Ovary (tissue), 9 donors: ENCODE measurements around the gene SLC6A6. TPM values are rescaled to one million over a fixed set of nuclear protein-coding genes. Genes with fewer than 3 reads are reported as not detected.
A peak's percentile ranks its signal among the peaks of the same experiment; 100 is the strongest.

Source experiments
- DNase-seq, 5 donors: peaks; one replicate each; pipeline ENCODE4 v3.0.0-alpha.2; 2019 to 2020
- H3K27ac ChIP-seq, 2 donors: fragments of 200-600 bp; one replicate each; pipeline versions ENCODE4 v1.5.1 to v1.8.0; 2019 to 2022
- H3K27me3 ChIP-seq: fragments of 200-600 bp; one replicate; pipeline ENCODE4 v1.8.0; 2022
- H3K36me3 ChIP-seq: fragments of 200-600 bp; sonication (generic); one replicate; pipeline ENCODE4 v1.5.1; 2019
- H3K4me1 ChIP-seq: one replicate; pipeline ENCODE4 v1.8.1; 2013; ENCODE audit warnings: mild to moderate bottlenecking, moderate library complexity; ENCODE audit not compliant: insufficient read depth
- H3K4me3 ChIP-seq: fragments of 200-600 bp; sonication (generic); one replicate; pipeline ENCODE4 v1.5.1; 2017
- H3K9me3 ChIP-seq, 2 donors: fragments of 200-600 bp in 1 of 2; sonication (generic) in 1 of 2; one replicate each; pipeline versions ENCODE4 v1.5.1 to v1.8.1; 2013 to 2019; ENCODE audit warnings: mild to moderate bottlenecking in 1 of 2, moderate library complexity in 1 of 2
- EP300 ChIP-seq: sonication (generic); formaldehyde crosslinking; IDR thresholded peaks from one replicate; pipeline ENCODE4 v1.6.1; 2017; ENCODE audit warnings: antibody characterized with exemption
- POLR2A ChIP-seq: fragments of 450-650 bp; IDR thresholded peaks from one replicate; pipeline ENCODE4 v1.6.1; 2017; ENCODE audit warnings: antibody characterized with exemption, mild to moderate bottlenecking, moderate library complexity
- WGBS, 3 donors: extraction: QIAGEN DNeasy Blood & Tissue Kit in 1 of 3; methylation state at CpG; one replicate each; pipeline versions ENCODE4 v1.1.5 to v1.1.7; 2013 to 2017; 5-methylcytosine and 5-hydroxymethylcytosine counted together
- intact Hi-C, 4 donors: fragments of 100-400 bp; cut with DNase I; formaldehyde crosslinking; loops; one replicate each; pipeline versions ENCODE4 v1.11.0 to v1.15.1; 2022 to 2023
- polyA plus RNA-seq, 2 donors: library from polyadenylated mRNA; stranded (reverse); fragments of 200-250 nt in 1 of 2; fragments of 350-450 nt in 1 of 2; fragmentation: Illumina TruSeq in 1 of 2; extraction: RNeasy Lipid Tissue Mini Kit (QIAGEN cat#74804) in 1 of 2; gene quantifications; one replicate each; pipeline ENCODE4 v1.2.3, GENCODE V29; 2013 to 2014
- total RNA-seq, 7 donors: library from RNA; depleted of rRNA in 2 of 7; stranded (reverse); fragments of >200 nt in 2 of 7; fragmentation: NEBNext Ultra II Directional in 3 of 7; extraction: Animal tissue kit (Norgen Biotek cat#: 25700) in 3 of 7; gene quantifications; one replicate each; pipeline versions ENCODE4 v1.1.0 to v1.2.4, GENCODE V29; 2016 to 2023
- TF ChIP-seq, protein P1 (sequence below), 3 donors: fragments of 450-650 bp in 2 of 3; fragments of 200-600 bp in 1 of 3; IDR thresholded peaks; one replicate each; pipeline versions ENCODE4 v1.5.1 to v1.8.0; 2016 to 2022; ENCODE audit warnings: antibody characterized with exemption in 3 of 3, mild to moderate bottlenecking in 1 of 3
- donor health status: DM: no; HTN: no; CAD: no; lungs with moderate emphysema.
- donor health status: DM: no; HTN: no; CAD: no.
- donor health status: Bipolar disorder and iron deficiency.
- donor health status: DM: yes; HTN: yes; CAD: no.
- donor health status: DM: no; HTN: no; CAD: no.
- donor health status: DM: yes; HTN: yes; CAD: no.

The SLC6A6 gene
- total and polyA plus RNA-seq, 9 donors: 32.5 to 141 (median 80.5) TPM

DNA sequence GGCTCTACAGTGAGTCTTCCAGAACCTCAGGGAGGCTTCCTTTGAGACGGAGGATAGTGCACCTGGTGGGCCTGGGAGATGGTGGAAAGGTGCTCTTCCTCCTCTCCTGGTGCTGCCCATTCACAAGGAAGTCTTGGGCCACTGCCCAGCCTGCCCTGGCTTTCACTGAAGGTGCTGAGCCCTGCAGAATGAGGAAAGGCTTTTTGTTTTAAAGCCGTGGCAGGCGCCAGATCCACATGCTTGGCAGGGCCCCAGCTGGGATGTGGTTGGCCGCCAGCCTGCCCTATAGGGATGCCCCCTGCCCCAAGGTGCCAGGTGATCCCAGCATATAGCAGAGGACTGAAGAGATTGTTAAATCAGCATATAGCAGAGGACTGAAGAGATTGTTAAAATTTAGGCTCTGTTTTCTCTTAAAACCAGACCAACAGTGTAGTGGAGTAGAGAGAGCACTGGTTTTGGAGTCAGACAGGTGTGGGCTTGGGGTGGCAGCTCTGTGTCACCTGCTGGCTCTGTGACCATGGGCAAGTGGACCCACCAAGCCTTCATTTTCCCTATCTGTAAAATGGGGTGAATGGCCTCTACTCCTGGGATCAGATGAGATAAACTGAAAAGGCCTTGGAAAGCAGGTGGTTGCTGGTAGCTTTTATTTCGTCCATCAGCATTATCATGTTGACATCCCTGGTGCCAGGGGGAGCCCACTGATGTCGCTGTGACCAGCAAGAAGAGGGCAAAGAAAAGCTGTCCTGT, 53.3 kb downstream of the SLC6A6 start:
- WGBS, 3 donors: 63 to 82% (median 70%) methylated on average over 6 of the region's 6 CpGs
- H3K27me3 ChIP-seq: no peaks in the 10 kb centered on the region
- H3K4me3 ChIP-seq: no peak overlapping the region
- H3K4me1 ChIP-seq: peaks cover 35% of the 10 kb centered on the region
- no peaks in the 10 kb centered on the region for H3K36me3 ChIP-seq
- intact Hi-C loops: loop anchor here in 3 of 4 donors (5.0 to 10.0 kb wide), 3 partner anchors 51 to 161 kb away; partner anchors contain the start of gene SLC6A6 (in 2 of the 3)
- peak in 3 of 5 donors; percentile 54 to 74 (median 71) for DNase-seq
- no peaks in the 10 kb centered on the region for H3K9me3 ChIP-seq
- H3K27ac ChIP-seq: peak overlapping the region in 1 of 2 donors; percentile 92
- no peak for TF ChIP-seq EP300
- TF ChIP-seq, protein P1, sequence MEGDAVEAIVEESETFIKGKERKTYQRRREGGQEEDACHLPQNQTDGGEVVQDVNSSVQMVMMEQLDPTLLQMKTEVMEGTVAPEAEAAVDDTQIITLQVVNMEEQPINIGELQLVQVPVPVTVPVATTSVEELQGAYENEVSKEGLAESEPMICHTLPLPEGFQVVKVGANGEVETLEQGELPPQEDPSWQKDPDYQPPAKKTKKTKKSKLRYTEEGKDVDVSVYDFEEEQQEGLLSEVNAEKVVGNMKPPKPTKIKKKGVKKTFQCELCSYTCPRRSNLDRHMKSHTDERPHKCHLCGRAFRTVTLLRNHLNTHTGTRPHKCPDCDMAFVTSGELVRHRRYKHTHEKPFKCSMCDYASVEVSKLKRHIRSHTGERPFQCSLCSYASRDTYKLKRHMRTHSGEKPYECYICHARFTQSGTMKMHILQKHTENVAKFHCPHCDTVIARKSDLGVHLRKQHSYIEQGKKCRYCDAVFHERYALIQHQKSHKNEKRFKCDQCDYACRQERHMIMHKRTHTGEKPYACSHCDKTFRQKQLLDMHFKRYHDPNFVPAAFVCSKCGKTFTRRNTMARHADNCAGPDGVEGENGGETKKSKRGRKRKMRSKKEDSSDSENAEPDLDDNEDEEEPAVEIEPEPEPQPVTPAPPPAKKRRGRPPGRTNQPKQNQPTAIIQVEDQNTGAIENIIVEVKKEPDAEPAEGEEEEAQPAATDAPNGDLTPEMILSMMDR (IDR thresholded peaks at IDR 0.05): no peak
- no peak for TF ChIP-seq POLR2A

DNA sequence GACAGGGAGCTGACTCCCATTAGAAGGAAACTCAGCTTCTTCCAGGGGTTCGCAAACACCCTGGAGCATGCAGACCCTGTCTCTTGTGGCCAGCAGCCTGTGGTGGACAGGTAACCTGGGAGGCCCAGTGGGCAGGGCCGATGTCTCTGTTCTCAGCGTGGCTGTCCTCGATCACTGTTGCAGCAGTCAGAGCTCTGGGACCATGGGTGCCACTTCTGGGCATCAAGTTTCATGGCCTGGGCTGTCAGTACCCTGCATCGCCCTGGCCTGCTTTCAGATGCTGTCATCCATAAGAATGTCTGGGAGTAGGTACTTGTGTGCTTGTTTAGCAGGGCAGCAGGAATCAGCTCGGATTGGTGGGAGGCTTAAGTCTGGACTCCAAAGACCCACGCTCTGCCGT, 54.4 kb downstream of the SLC6A6 start:
- intact Hi-C loops: loop anchor here in 3 of 4 donors (5.0 to 10.0 kb wide), 3 partner anchors 52 to 162 kb away; partner anchors contain the start of gene SLC6A6 (in 2 of the 3)
- TF ChIP-seq POLR2A: no peak
- TF ChIP-seq, protein P1 (IDR thresholded peaks at IDR 0.05): no peak
- TF ChIP-seq EP300: no peak
- Histone ChIP-seq H3K27me3 (no peaks in the 10 kb centered on the region), H3K4me3 (no peak overlapping the region), H3K4me1 (peaks cover 34% of the 10 kb centered on the region), H3K9me3 (no peaks in the 10 kb centered on the region), H3K36me3 (no peaks in the 10 kb centered on the region), H3K27ac (peak overlapping the region in 1 of 2 donors; percentile 92)
- DNase-seq: no peak
- 93 to 95% (median 94%) methylated on average over 8 of the region's 8 CpGs for WGBS, 3 donors

DNA sequence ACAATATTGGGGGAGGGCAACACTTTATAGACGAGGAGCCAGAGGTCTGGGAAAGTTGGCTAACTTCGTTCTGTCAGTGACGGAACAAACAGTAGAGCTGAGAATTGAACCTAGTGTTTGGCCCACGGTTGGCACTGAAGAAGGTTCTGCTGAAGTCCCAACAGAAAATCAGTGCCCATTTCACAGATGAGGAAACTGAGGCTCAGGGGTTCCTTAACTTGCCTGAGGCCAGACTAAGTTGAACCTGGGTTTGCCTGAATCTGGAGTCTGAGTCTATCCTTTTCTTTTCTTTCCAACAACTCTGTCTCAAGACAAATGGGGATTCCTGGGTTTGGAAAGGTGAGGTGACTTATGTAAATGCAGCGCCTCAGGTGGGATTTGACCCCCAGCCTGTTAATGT, 55.1 kb downstream of the SLC6A6 start:
- WGBS, 3 donors: 73 to 94% (median 90%) methylated on average over 5 of the region's 5 CpGs
- intact Hi-C loops: loop anchor here in 3 of 4 donors (5.0 to 10.0 kb wide), 3 partner anchors 53 to 163 kb away; partner anchors contain the start of gene SLC6A6 (in 2 of the 3)
- Histone ChIP-seq H3K9me3 (no peaks in the 10 kb centered on the region), H3K4me1 (peaks cover 27% of the 10 kb centered on the region), H3K36me3 (no peaks in the 10 kb centered on the region), H3K27me3 (no peaks in the 10 kb centered on the region), H3K4me3 (no peak overlapping the region), H3K27ac (peak overlapping the region in 1 of 2 donors; percentile 92)
- DNase-seq: no peak
- TF ChIP-seq, protein P1 (IDR thresholded peaks at IDR 0.05): no peak
- TF ChIP-seq POLR2A (no peak), EP300 (no peak)

DNA sequence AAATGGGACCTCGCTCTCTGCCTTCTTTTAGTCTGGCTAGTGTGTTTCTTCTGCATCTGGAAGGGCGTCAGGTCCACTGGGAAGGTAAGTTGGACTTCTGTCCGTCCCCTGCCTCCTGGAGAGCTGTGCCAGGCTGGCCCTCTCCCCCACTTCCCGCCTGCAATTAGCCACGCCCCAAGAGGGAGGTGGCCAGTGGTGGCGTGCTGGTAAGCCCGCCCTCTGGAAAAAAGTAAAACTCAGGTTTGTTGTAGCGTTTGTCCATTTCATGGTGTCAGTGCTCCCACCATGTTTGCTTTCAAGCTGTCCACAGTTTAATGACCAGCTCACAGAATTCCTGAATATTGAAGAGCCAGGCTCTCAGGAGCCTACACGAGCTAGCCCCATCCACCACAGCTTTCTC, 55.6 kb downstream of the SLC6A6 start:
- H3K4me3 ChIP-seq: no peak overlapping the region
- 61 to 69% (median 67%) methylated on average over 9 of the region's 9 CpGs for WGBS, 3 donors
- no peaks in the 10 kb centered on the region for H3K36me3 ChIP-seq
- TF ChIP-seq POLR2A (no peak), EP300 (no peak)
- TF ChIP-seq, protein P1 (IDR thresholded peaks at IDR 0.05): no peak
- no peak for DNase-seq
- H3K27ac ChIP-seq: peak overlapping the region in 1 of 2 donors; percentile 92
- intact Hi-C loops: loop anchor here in 3 of 4 donors (5.0 to 10.0 kb wide), 3 partner anchors 53 to 163 kb away; partner anchors contain the start of gene SLC6A6 (in 2 of the 3)
- H3K27me3 ChIP-seq: no peaks in the 10 kb centered on the region
- H3K9me3 ChIP-seq: no peaks in the 10 kb centered on the region
- H3K4me1 ChIP-seq: peaks cover 26% of the 10 kb centered on the region
